ENCODE measurements around the gene ACBD4.

Gene ACBD4

GRCh38 chr17:45155483-45155882 lies 20.0 kb downstream of the ACBD4 start:
- no peak for DNase-seq (ENCODE audit: low read depth in 2 of 2)

GRCh38 chr17:45156242-45156641 lies 20.8 kb downstream of the ACBD4 start:
- no peak for DNase-seq (ENCODE audit: low read depth in 2 of 2)

GRCh38 chr17:45160447-45161287 lies 25.2 kb downstream of the ACBD4 start:
- DNase-seq (ENCODE audit: low read depth in 2 of 2) = peak; percentile 48 to 56

GRCh38 chr17:45161288-45162024 lies 26.0 kb downstream of the ACBD4 start, which contains the start of gene HEXIM2:
TSS of gene HEXIM2 (plus strand) at chr17:45161875. CDS start at chr17:45162794, 919 bp downstream.
- DNase-seq (ENCODE audit: low read depth in 2 of 2) = peak; percentile 94 to 98

GRCh38 chr17:45162025-45162687 lies 26.7 kb downstream of the ACBD4 start:
- DNase-seq (ENCODE audit: low read depth in 2 of 2) = no peak

- DNase-seq (ENCODE audit: low read depth in 2 of 2) = no peak
Observed at GRCh38 chr17:45164734-45165269, 29.3 kb downstream of the ACBD4 start.

GRCh38 chr17:45168991-45169752 lies 33.7 kb downstream of the ACBD4 start:
- DNase-seq (ENCODE audit: low read depth in 2 of 2) = no peak

GRCh38 chr17:45170280-45170930 lies 34.9 kb downstream of the ACBD4 start:
- no peak for DNase-seq (ENCODE audit: low read depth in 2 of 2)

GRCh38 chr17:45170931-45171337 lies 35.4 kb downstream of the ACBD4 start:
- DNase-seq (ENCODE audit: low read depth in 2 of 2) = no peak

GRCh38 chr17:45171338-45172231 lies 36.1 kb downstream of the ACBD4 start:
- no peak for DNase-seq (ENCODE audit: low read depth in 2 of 2)

- no peak for DNase-seq (ENCODE audit: low read depth in 2 of 2)
Observed at GRCh38 chr17:45172232-45172540, 36.7 kb downstream of the ACBD4 start.

GRCh38 chr17:45172541-45173286 lies 37.2 kb downstream of the ACBD4 start:
- peak; percentile 26 to 41 for DNase-seq (ENCODE audit: low read depth in 2 of 2)

GRCh38 chr17:45175759-45176115 lies 40.2 kb downstream of the ACBD4 start:
- DNase-seq (ENCODE audit: low read depth in 2 of 2) = no peak

- DNase-seq (ENCODE audit: low read depth in 2 of 2) = no peak
Observed at GRCh38 chr17:45177563-45177962, 42.1 kb downstream of the ACBD4 start.

- DNase-seq (ENCODE audit: low read depth in 2 of 2) = no peak
Observed at GRCh38 chr17:45184144-45184543, 48.7 kb downstream of the ACBD4 start.

GRCh38 chr17:45186801-45187354 lies 51.4 kb downstream of the ACBD4 start:
- DNase-seq (ENCODE audit: low read depth in 2 of 2) = no peak

GRCh38 chr17:45189009-45189408 lies 53.5 kb downstream of the ACBD4 start:
- DNase-seq (ENCODE audit: low read depth in 2 of 2) = no peak

GRCh38 chr17:45190503-45191255 lies 55.2 kb downstream of the ACBD4 start:
- DNase-seq (ENCODE audit: low read depth in 2 of 2) = no peak
